ENCODE measurements around the gene ZNF101.

Gene ZNF101

DNA sequence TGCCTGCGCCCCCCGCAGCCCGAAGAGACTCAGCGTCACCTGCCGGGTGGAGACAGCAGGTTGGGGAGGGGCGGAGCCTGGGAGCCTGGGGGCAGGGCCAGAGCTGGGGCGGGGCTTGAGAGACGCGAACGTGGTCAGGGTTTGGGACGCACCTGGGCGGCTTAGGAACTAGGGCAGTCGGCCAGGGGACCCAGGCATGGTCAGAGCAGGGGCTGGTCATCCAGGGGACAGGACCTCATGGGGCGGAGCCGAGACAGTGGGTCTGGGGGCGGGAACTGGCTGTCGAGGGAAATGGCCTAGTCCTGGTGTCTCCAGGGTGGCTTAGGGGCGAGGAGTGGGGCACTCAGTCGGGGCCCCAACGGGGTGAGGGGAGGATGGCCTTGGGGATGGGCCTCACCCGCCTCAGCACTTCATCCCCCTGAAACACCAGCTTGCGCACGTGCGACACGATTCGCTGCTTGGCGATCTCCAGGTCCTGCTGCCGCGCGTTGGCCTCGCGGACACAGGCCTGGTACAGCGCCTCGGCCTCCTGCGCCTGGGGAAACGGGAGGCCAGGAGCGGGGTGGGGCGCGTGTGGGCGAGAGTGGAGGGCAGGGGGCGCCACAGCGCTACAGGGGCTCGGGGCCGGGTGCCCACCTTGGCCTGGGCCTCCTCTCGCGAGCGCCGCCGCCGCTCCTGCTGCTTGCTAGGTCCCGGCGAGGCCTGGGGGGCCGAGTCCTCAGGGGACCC is 31.0 kb upstream of the ZNF101 start:
- TF ChIP-seq, protein P1, sequence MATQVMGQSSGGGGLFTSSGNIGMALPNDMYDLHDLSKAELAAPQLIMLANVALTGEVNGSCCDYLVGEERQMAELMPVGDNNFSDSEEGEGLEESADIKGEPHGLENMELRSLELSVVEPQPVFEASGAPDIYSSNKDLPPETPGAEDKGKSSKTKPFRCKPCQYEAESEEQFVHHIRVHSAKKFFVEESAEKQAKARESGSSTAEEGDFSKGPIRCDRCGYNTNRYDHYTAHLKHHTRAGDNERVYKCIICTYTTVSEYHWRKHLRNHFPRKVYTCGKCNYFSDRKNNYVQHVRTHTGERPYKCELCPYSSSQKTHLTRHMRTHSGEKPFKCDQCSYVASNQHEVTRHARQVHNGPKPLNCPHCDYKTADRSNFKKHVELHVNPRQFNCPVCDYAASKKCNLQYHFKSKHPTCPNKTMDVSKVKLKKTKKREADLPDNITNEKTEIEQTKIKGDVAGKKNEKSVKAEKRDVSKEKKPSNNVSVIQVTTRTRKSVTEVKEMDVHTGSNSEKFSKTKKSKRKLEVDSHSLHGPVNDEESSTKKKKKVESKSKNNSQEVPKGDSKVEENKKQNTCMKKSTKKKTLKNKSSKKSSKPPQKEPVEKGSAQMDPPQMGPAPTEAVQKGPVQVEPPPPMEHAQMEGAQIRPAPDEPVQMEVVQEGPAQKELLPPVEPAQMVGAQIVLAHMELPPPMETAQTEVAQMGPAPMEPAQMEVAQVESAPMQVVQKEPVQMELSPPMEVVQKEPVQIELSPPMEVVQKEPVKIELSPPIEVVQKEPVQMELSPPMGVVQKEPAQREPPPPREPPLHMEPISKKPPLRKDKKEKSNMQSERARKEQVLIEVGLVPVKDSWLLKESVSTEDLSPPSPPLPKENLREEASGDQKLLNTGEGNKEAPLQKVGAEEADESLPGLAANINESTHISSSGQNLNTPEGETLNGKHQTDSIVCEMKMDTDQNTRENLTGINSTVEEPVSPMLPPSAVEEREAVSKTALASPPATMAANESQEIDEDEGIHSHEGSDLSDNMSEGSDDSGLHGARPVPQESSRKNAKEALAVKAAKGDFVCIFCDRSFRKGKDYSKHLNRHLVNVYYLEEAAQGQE (IDR thresholded peaks at IDR 0.05; ENCODE audit: insufficient replicate concordance, low read depth), result no peak
- TF ChIP-seq SPI1 (IDR thresholded peaks at IDR 0.05; ENCODE audit: borderline replicate concordance, low read depth), result no peak
- TF ChIP-seq GABPA (IDR thresholded peaks at IDR 0.05; ENCODE audit: low read depth), result no peak
- TF ChIP-seq POLR2AphosphoS5 (IDR thresholded peaks at IDR 0.05; ENCODE audit: low read depth), result no peak
- TF ChIP-seq, protein P2, sequence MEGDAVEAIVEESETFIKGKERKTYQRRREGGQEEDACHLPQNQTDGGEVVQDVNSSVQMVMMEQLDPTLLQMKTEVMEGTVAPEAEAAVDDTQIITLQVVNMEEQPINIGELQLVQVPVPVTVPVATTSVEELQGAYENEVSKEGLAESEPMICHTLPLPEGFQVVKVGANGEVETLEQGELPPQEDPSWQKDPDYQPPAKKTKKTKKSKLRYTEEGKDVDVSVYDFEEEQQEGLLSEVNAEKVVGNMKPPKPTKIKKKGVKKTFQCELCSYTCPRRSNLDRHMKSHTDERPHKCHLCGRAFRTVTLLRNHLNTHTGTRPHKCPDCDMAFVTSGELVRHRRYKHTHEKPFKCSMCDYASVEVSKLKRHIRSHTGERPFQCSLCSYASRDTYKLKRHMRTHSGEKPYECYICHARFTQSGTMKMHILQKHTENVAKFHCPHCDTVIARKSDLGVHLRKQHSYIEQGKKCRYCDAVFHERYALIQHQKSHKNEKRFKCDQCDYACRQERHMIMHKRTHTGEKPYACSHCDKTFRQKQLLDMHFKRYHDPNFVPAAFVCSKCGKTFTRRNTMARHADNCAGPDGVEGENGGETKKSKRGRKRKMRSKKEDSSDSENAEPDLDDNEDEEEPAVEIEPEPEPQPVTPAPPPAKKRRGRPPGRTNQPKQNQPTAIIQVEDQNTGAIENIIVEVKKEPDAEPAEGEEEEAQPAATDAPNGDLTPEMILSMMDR (IDR thresholded peaks at IDR 0.05; ENCODE audit: insufficient read depth, low read length), result no peak
- Histone ChIP-seq H3K27me3 (ENCODE audit: insufficient read depth, poor library complexity, severe bottlenecking) (no peaks in the 10 kb centered on the region), H3K27ac (replicated peaks) (no peak overlapping the region), H3K4me3 (replicated peaks; ENCODE audit: insufficient read depth, low read length) (no peak overlapping the region)
- DNase-seq (ENCODE audit: low read depth in 1 of 2, low spot score in 1 of 2), result no peak

DNA sequence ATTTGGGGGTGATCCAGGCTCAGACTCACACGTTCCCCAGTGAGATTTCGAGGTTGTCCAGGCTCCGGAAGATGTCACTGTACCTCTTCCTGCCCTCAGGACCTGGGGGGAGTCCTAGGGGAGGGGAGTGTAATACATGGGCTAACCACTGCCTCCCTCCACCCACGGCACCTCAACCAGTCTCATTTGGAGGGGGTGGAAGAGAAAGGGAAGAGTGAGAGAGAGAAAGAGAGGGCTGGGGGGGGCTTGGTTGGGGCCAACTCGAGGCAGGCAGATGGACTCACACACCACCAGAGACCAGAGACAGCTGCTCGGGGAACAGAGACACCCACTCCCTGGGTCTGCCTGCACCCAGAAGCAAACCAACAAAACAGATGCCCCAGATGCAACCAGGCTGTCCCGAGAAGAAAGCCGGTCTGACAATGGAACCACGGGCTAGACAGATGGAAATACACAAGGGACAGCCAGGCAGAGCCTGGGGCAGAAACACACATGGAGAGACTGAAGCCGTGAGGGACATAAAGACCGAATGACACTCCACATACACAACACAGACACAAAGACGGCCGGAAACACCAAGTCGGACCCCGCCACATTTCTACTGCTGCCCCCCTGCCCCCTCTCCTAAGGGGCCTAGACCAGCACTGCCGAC is 26.0 kb upstream of the ZNF101 start:
- TF ChIP-seq SPI1 (IDR thresholded peaks at IDR 0.05; ENCODE audit: borderline replicate concordance, low read depth), result no peak
- DNase-seq (ENCODE audit: low read depth in 1 of 2, low spot score in 1 of 2), result peak; percentile 61 to 63
- peak overlapping the region; percentile 82 for H3K4me3 ChIP-seq (replicated peaks; ENCODE audit: insufficient read depth, low read length)
- H3K27me3 ChIP-seq (ENCODE audit: insufficient read depth, poor library complexity, severe bottlenecking), result no peaks in the 10 kb centered on the region
- H3K27ac ChIP-seq (replicated peaks), result peak overlapping the region; percentile 96

DNA sequence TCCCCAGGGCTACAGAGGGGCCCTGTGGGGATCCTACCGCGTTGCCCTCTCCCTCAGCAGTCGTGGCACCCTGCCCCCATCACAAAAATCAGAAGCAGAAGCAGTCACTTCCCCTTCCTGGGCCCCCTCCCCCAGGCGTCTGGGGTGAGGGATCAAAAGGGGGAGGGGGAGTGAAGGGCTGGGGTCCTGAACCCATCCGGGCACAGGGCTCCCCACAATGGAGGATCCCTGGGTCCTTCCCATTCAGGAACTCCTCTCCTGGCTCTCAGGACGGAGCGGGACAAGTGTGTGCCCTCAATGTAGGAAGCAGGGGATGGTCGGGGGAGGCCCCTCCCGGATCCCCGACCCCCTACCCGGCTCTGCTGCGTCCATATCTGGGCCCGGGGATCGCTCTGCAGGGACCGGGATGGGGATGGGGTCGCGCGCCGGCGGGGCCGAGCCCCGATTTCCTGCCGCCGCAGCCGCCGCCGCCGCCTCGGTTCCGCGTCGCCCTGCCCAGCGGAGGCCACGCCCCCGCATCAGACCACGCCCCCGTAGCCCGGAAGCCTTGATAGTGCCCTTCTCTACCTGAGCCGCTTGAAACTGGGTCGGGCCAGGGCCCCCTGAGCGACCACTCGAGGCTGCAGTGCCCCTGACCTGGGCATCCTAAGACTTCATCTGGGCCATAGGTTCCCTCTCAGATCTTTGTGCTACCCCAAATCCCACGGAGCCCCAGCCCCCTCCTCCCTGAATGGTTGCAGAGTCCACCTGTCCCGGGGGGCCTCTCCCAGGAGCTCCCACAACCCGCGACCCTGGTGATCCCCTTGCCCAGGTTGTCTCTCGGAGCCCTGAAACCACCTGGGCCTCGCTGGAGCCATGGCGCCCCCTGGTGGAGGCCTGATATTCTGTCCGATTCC is 25.2 kb upstream of the ZNF101 start, which contains the start of gene GMIP:
GMIP (minus strand) TSS at position 500 of the 896 bp plus-strand sequence; CDS start at position 372, 128 bp downstream.
- peak; percentile 83 to 89 for DNase-seq (ENCODE audit: low read depth in 1 of 2, low spot score in 1 of 2)
- Histone ChIP-seq H3K27ac (replicated peaks) (peak within 1 kb of the TSS; percentile 96), H3K4me3 (replicated peaks; ENCODE audit: insufficient read depth, low read length) (peak within 1 kb of the TSS; percentile 82), H3K27me3 (ENCODE audit: insufficient read depth, poor library complexity, severe bottlenecking) (no peaks in the 10 kb centered on the region)
- TF ChIP-seq POLR2AphosphoS5 (IDR thresholded peaks at IDR 0.05; ENCODE audit: low read depth) (peak; percentile 79), SPI1 (IDR thresholded peaks at IDR 0.05; ENCODE audit: borderline replicate concordance, low read depth) (peak; percentile 97), GABPA (IDR thresholded peaks at IDR 0.05; ENCODE audit: low read depth) (peak; percentile 10; the same call in 1 of the 2 replicates)
- TF ChIP-seq, protein P2 (IDR thresholded peaks at IDR 0.05; ENCODE audit: insufficient read depth, low read length), result peak; percentile 41
- TF ChIP-seq, protein P1 (IDR thresholded peaks at IDR 0.05; ENCODE audit: insufficient replicate concordance, low read depth), result peak; percentile 59

DNA sequence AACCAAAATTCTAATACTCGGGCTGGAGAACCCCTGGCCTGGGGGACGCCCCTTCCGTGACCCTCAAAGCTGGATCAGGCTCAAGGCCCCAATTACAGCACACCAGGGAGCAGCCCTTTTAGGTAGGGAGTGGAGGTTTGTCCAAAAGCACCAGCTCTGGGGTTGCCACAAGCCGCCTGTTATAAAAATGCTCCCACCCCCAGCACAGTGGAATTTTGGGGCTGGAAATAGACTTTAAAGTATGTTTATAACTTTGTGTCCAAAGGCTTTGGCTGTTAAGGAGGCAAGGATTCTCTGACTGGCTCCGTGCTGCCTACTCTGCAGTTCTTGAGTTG is 24.6 kb upstream of the ZNF101 start:
- TF ChIP-seq, protein P1 (IDR thresholded peaks at IDR 0.05; ENCODE audit: insufficient replicate concordance, low read depth), result no peak
- no peak for TF ChIP-seq SPI1 (IDR thresholded peaks at IDR 0.05; ENCODE audit: borderline replicate concordance, low read depth)
- no peak for TF ChIP-seq GABPA (IDR thresholded peaks at IDR 0.05; ENCODE audit: low read depth)
- TF ChIP-seq POLR2AphosphoS5 (IDR thresholded peaks at IDR 0.05; ENCODE audit: low read depth), result no peak
- TF ChIP-seq, protein P2 (IDR thresholded peaks at IDR 0.05; ENCODE audit: insufficient read depth, low read length), result no peak
- DNase-seq (ENCODE audit: low read depth in 1 of 2, low spot score in 1 of 2), result no peak
- Histone ChIP-seq H3K27me3 (ENCODE audit: insufficient read depth, poor library complexity, severe bottlenecking) (no peaks in the 10 kb centered on the region), H3K4me3 (replicated peaks; ENCODE audit: insufficient read depth, low read length) (no peak overlapping the region), H3K27ac (replicated peaks) (peak overlapping the region; percentile 96)

Measured in HL-60 (cell line).